Measurements from ENCODE around the gene SGSM1. TPM values are rescaled to one million over a fixed set of nuclear protein-coding genes. Genes with fewer than 3 reads are reported as not detected.

Gene SGSM1
- total and polyA plus RNA-seq, 12 donors: 1.1 to 14.3 (median 7.8) TPM

- WGBS, 2 donors: 48% methylated on average over 17 of the region's 17 CpGs
- no peak for TF ChIP-seq CTCF (IDR thresholded peaks at IDR 0.05)
- peaks cover 0 to 22% (median 0%) of the 10 kb centered on the region in 11 donors for H3K9me3 ChIP-seq
- DNase-seq (no peak), ATAC-seq (peak in 6 of 8 donors; percentile 22 to 57 (median 54))
- no peak overlapping the region for H3K4me3 ChIP-seq
- intact Hi-C loops (cut with DNase I): no loop called here
- H3K27ac ChIP-seq: peak overlapping the region in 2 of 10 donors; percentile 12 to 44
- H3K36me3 ChIP-seq: peaks cover 0 to 19% (median 0%) of the 10 kb centered on the region in 9 donors
- H3K4me1 ChIP-seq: no peaks in the 10 kb centered on the region
- no peaks in the 10 kb centered on the region for H3K27me3 ChIP-seq
Observed at GRCh38 chr22:24925586-24926427, 119.8 kb downstream of the SGSM1 start.

GRCh38 chr22:24926428-24926725 lies 120.4 kb downstream of the SGSM1 start:
- intact Hi-C loops (cut with DNase I): no loop called here
- no peaks in the 10 kb centered on the region for H3K4me1 ChIP-seq
- H3K27ac ChIP-seq: peak overlapping the region in 1 of 10 donors; percentile 44

GRCh38 chr22:24926849-24927579 lies 121.0 kb downstream of the SGSM1 start:
- Histone ChIP-seq H3K27me3 (peaks cover 0 to 4% (median 0%) of the 10 kb centered on the region in 7 donors), H3K36me3 (peaks cover 0 to 13% (median 0%) of the 10 kb centered on the region in 9 donors), H3K9me3 (peaks cover 0 to 22% (median 0%) of the 10 kb centered on the region in 11 donors), H3K27ac (peak overlapping the region in 1 of 10 donors; percentile 33), H3K4me1 (no peaks in the 10 kb centered on the region), H3K4me3 (no peak overlapping the region)
- ATAC-seq: no peak
- no peak for TF ChIP-seq CTCF (IDR thresholded peaks at IDR 0.05)
- 98 to 100% methylated on average over 1 of the region's 1 CpG for WGBS, 2 donors
- intact Hi-C loops (cut with DNase I): no loop called here
- no peak for DNase-seq

More at GRCh38 chr22:24926428-24926725, 120.4 kb downstream of the SGSM1 start:
- Histone ChIP-seq H3K9me3 (peaks cover 0 to 22% (median 0%) of the 10 kb centered on the region in 11 donors), H3K27me3 (no peaks in the 10 kb centered on the region), H3K36me3 (peaks cover 0 to 13% (median 0%) of the 10 kb centered on the region in 9 donors), H3K4me3 (no peak overlapping the region)
- 39 to 53% methylated on average over 3 of the region's 3 CpGs for WGBS, 2 donors
- no peak for TF ChIP-seq CTCF (IDR thresholded peaks at IDR 0.05)
- peak in 4 of 8 donors; percentile 14 to 34 (median 22) for ATAC-seq
- DNase-seq: no peak

GRCh38 chr22:24928322-24928721 lies 122.3 kb downstream of the SGSM1 start:
- DNase-seq (no peak), ATAC-seq (no peak)
- Histone ChIP-seq H3K27ac (no peak overlapping the region), H3K36me3 (peaks cover 0 to 9% (median 0%) of the 10 kb centered on the region in 9 donors), H3K27me3 (peaks cover 0 to 5% (median 0%) of the 10 kb centered on the region in 7 donors), H3K4me1 (no peaks in the 10 kb centered on the region), H3K9me3 (peaks cover 0 to 22% (median 0%) of the 10 kb centered on the region in 11 donors), H3K4me3 (no peak overlapping the region)
- 91 to 92% methylated on average over 7 of the region's 7 CpGs for WGBS, 2 donors
- intact Hi-C loops (cut with DNase I): no loop called here
- TF ChIP-seq CTCF (IDR thresholded peaks at IDR 0.05): no peak

All from heart right ventricle (tissue), 16 donors.